Mesendoderm (in vitro differentiated cells): ENCODE measurements around the gene ARL17B.
"Not testable (repeated sequence)": the region's sequence is repeated elsewhere in the genome, so short reads cannot be mapped to it uniquely, and the experiment has no call there.

Source experiments
- DNase-seq: peaks from one replicate; pipeline ENCODE4 v3.0.0; 2013
- H2AK5ac ChIP-seq: 2 replicates; pipeline ENCODE4 v1.6.1; 2013; ENCODE audit warnings: low read length, inconsistent platforms
- H2BK120ac ChIP-seq: 2 replicates; pipeline ENCODE4 v1.6.1; 2013; ENCODE audit warnings: low read depth, mild to moderate bottlenecking, low read length, moderate library complexity, mixed read lengths
- H2BK15ac ChIP-seq: replicated peaks from 2 replicates; pipeline ENCODE4 v1.6.1; 2013; ENCODE audit warnings: low read depth, mild to moderate bottlenecking, moderate library complexity
- H2BK5ac ChIP-seq: 2 replicates; pipeline ENCODE4 v1.6.1; 2013; ENCODE audit warnings: low read length, inconsistent platforms
- H3K18ac ChIP-seq: 2 replicates; pipeline ENCODE4 v1.6.1; 2013; ENCODE audit warnings: mild to moderate bottlenecking, low read length, mixed read lengths
- H3K23ac ChIP-seq: one replicate; pipeline ENCODE4 v1.6.1; 2013; ENCODE audit warnings: low read length
- H3K27ac ChIP-seq: 2 replicates; pipeline ENCODE4 v1.5.1; 2013; ENCODE audit warnings: low read depth, mild to moderate bottlenecking, inconsistent platforms, low read length, moderate library complexity
- H3K27me3 ChIP-seq: 2 replicates; pipeline ENCODE4 v1.6.1; 2013; ENCODE audit warnings: low read length, control low read depth, mild to moderate bottlenecking, inconsistent platforms; ENCODE audit not compliant: insufficient read depth, poor library complexity
- H3K36me3 ChIP-seq: 2 replicates; pipeline ENCODE4 v1.6.1; 2013; ENCODE audit warnings: low read length, inconsistent platforms; ENCODE audit not compliant: control insufficient read depth, insufficient read depth
- H3K4ac ChIP-seq: one replicate; pipeline ENCODE4 v1.6.1; 2013; ENCODE audit warnings: low read depth, mild to moderate bottlenecking, low read length, moderate library complexity
- H3K4me1 ChIP-seq: 2 replicates; pipeline ENCODE4 v1.6.1; 2013; ENCODE audit warnings: low read depth, low read length, inconsistent platforms; ENCODE audit not compliant: control insufficient read depth
- H3K4me2 ChIP-seq: 2 replicates; pipeline ENCODE4 v1.6.1; 2013; ENCODE audit warnings: low read length
- H3K4me3 ChIP-seq: 2 replicates; pipeline ENCODE4 v1.5.1; 2013; ENCODE audit warnings: mild to moderate bottlenecking, low read length
- H3K56ac ChIP-seq: one replicate; pipeline ENCODE4 v1.6.1; 2013; ENCODE audit warnings: low read length
- H3K79me1 ChIP-seq: 2 replicates; pipeline ENCODE4 v1.6.1; 2013; ENCODE audit warnings: low read length, inconsistent platforms
- H3K79me2 ChIP-seq: 2 replicates; pipeline ENCODE4 v1.6.1; 2013; ENCODE audit warnings: mild to moderate bottlenecking, low read length; ENCODE audit not compliant: control insufficient read depth, insufficient read depth
- H3K9ac ChIP-seq: 2 replicates; pipeline ENCODE4 v1.6.1; 2013; ENCODE audit warnings: low read length, inconsistent platforms
- H4K5ac ChIP-seq: one replicate; pipeline ENCODE4 v1.6.1; 2013; ENCODE audit warnings: low read length
- H4K8ac ChIP-seq: one replicate; pipeline ENCODE4 v1.6.1; 2013; ENCODE audit warnings: low read depth, mild to moderate bottlenecking, control low read depth, low read length, moderate library complexity
- WGBS: extraction: QIAGEN DNeasy Blood & Tissue Kit; methylation state at CpG from one replicate; pipeline ENCODE4 v1.1.7; 2013; ENCODE audit warnings: low lambda C conversion rate, missing lambda C conversion rate; ENCODE audit not compliant: insufficient coverage; ENCODE audit errors: extremely low coverage; 5-methylcytosine and 5-hydroxymethylcytosine counted together

Gene ARL17B

DNA sequence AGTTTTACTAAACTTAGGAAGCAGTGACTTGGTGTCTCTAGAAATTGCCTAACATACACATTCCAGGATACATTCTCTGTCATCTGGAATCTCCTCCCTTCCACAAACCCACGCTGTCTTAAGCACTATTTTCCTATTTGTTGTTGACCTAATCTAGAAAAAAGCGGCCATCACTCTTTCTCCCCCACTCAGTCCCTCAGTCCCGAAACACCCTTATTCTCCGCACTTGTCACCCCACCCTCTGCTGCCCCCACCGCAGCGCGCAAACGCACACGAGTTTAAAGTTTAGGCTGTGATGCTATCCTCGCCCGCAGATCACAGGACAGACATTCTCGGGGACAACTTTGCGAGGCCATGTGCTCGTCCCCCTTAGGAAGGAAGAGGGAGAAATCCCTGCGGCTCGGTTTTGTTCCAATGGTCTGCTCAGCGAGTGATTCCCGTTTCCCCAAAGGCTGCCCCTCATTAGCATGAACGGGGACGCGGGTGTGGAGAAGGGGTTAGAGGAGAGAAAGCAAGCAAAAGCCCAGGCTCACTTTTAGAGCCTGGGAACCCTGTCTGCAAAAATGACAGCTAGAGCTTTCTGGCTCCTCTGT lies 95.4 kb downstream of the ARL17B start:
- not testable (repeated sequence) for H3K4me1 ChIP-seq, H3K27me3 ChIP-seq, H3K79me2 ChIP-seq, H2BK120ac ChIP-seq, H2BK15ac ChIP-seq, H2AK5ac ChIP-seq, H4K5ac ChIP-seq, H2BK5ac ChIP-seq, H3K79me1 ChIP-seq, H3K27ac ChIP-seq, H3K4ac ChIP-seq, H3K36me3 ChIP-seq
- peak overlapping the region; percentile 75 for H3K9ac ChIP-seq
- H3K23ac ChIP-seq, result peak overlapping the region; percentile 67
- peak overlapping the region; percentile 0 for H3K18ac ChIP-seq
- no CpG with 5 or more reads among the region's 21 CpGs for WGBS
- H3K4me3 ChIP-seq, result peak overlapping the region; percentile 52
- peak; percentile 51 for DNase-seq
- H4K8ac ChIP-seq, result peak overlapping the region; percentile 58
- H3K4me2 ChIP-seq, result peak overlapping the region; percentile 86
- peak overlapping the region; percentile 90 for H3K56ac ChIP-seq

GRCh38 chr17:46264456-46265198 lies 96.9 kb downstream of the ARL17B start:
- Histone ChIP-seq H3K4me2 (no peak overlapping the region), H3K9ac (no peak overlapping the region), H2BK5ac (no peak overlapping the region), H3K23ac (no peak overlapping the region), H3K4me1 (peaks cover 2% of the 10 kb centered on the region), H3K79me2 (no peaks in the 10 kb centered on the region), H4K5ac (no peak overlapping the region), H2BK120ac (no peak overlapping the region), H2BK15ac (no peak overlapping the region), H3K27me3 (peaks cover 13% of the 10 kb centered on the region), H2AK5ac (no peak overlapping the region), H3K79me1 (no peaks in the 10 kb centered on the region), H4K8ac (no peak overlapping the region), H3K36me3 (no peaks in the 10 kb centered on the region), H3K4me3 (no peak overlapping the region), H3K56ac (no peak overlapping the region), H3K18ac (no peak overlapping the region), H3K27ac (no peak overlapping the region), H3K4ac (no peak overlapping the region)
- peak; percentile 91 for DNase-seq
- no CpG with 5 or more reads among the region's 3 CpGs for WGBS

DNA sequence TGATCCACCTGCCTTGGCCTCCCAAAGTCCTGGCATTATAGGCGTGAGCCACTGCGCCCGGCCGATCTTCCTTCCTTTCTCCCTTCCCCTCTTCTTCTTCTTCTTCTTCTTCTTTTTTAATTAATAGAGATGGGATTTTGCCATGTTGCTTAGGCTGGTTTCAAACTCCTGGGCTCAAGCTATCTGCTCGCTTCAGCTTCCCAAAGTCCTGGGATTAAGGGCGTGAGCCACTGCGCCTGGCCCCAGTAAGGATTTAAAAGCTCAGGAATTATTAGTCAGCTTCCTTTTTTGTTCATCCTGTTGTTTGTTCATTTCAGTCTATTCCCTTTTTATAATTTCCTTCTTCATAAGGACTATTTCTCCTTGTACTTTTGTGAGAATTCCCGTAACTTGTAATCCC lies 99.3 kb downstream of the ARL17B start:
- Histone ChIP-seq H3K27ac (no peak overlapping the region), H3K27me3 (peaks cover 9% of the 10 kb centered on the region), H3K4me2 (no peak overlapping the region)

GRCh38 chr17:46259845-46260661 lies 101.5 kb downstream of the ARL17B start:
- H2BK120ac ChIP-seq, H3K9ac ChIP-seq, H2AK5ac ChIP-seq, H3K36me3 ChIP-seq, H3K27me3 ChIP-seq, H3K56ac ChIP-seq, H3K27ac ChIP-seq, H4K8ac ChIP-seq, H3K18ac ChIP-seq, H3K4ac ChIP-seq, H3K23ac ChIP-seq, H4K5ac ChIP-seq, H3K4me3 ChIP-seq, H3K79me1 ChIP-seq, H3K4me1 ChIP-seq, H2BK5ac ChIP-seq, H3K79me2 ChIP-seq, H2BK15ac ChIP-seq: not testable (repeated sequence)
- peak overlapping the region; percentile 18 for H3K4me2 ChIP-seq
- no CpG with 5 or more reads among the region's 62 CpGs for WGBS
- DNase-seq, result peak; percentile 58

More for the DNA sequence above, 99.3 kb downstream of the ARL17B start:
- H3K79me1 ChIP-seq, result no peaks in the 10 kb centered on the region
- H3K9ac ChIP-seq, result no peak overlapping the region
- no peaks in the 10 kb centered on the region for H3K36me3 ChIP-seq
- H4K5ac ChIP-seq, result no peak overlapping the region
- H2BK15ac ChIP-seq, result no peak overlapping the region
- no peak overlapping the region for H2BK120ac ChIP-seq
- H3K23ac ChIP-seq, result no peak overlapping the region
- DNase-seq, result no peak
- H3K4me3 ChIP-seq, result no peak overlapping the region
- no CpG with 5 or more reads among the region's 8 CpGs for WGBS
- H3K4ac ChIP-seq, result no peak overlapping the region
- H3K18ac ChIP-seq, result no peak overlapping the region
- H4K8ac ChIP-seq, result no peak overlapping the region
- no peak overlapping the region for H2AK5ac ChIP-seq
- no peak overlapping the region for H2BK5ac ChIP-seq
- peaks cover 2% of the 10 kb centered on the region for H3K4me1 ChIP-seq
- no peaks in the 10 kb centered on the region for H3K79me2 ChIP-seq
- H3K56ac ChIP-seq, result no peak overlapping the region

GRCh38 chr17:46256369-46256768 lies 105.2 kb downstream of the ARL17B start:
- not testable (repeated sequence) for H3K27me3 ChIP-seq, H3K36me3 ChIP-seq, H3K4me2 ChIP-seq, H2BK5ac ChIP-seq, H3K56ac ChIP-seq, H3K27ac ChIP-seq, H3K4ac ChIP-seq, H3K9ac ChIP-seq, H2AK5ac ChIP-seq, H3K4me1 ChIP-seq, H3K79me1 ChIP-seq, H4K8ac ChIP-seq, H3K79me2 ChIP-seq, H3K4me3 ChIP-seq, H3K23ac ChIP-seq, H2BK15ac ChIP-seq, H4K5ac ChIP-seq, DNase-seq, H2BK120ac ChIP-seq, H3K18ac ChIP-seq
- WGBS, result no CpG with 5 or more reads among the region's 1 CpG
